Astrocyte of the cerebellum (primary cell): Measurements from ENCODE around the gene BHMT2.

ENCODE experiments used
- DNase-seq: peaks from one replicate; pipeline ENCODE4 v3.0.0-alpha.2; 2011; ENCODE audit warnings: low read depth
- H3K4me3 ChIP-seq: 2 replicates; pipeline ENCODE4 v1.5.1; 2011; ENCODE audit warnings: mild to moderate bottlenecking, low read depth, low read length, moderate library complexity
- in situ Hi-C: cut with HindIII; loops from 2 replicates; pipeline ENCODE4 v1.10.0; 2017; ENCODE audit warnings: low sequenced_read_pairs
- TF ChIP-seq, protein P1 (sequence below): IDR thresholded peaks from 2 replicates; pipeline ENCODE4 v1.5.1; 2012; ENCODE audit warnings: low read length, low read depth, moderate library complexity, mild to moderate bottlenecking; ENCODE audit errors: missing control alignments

Gene BHMT2

DNA sequence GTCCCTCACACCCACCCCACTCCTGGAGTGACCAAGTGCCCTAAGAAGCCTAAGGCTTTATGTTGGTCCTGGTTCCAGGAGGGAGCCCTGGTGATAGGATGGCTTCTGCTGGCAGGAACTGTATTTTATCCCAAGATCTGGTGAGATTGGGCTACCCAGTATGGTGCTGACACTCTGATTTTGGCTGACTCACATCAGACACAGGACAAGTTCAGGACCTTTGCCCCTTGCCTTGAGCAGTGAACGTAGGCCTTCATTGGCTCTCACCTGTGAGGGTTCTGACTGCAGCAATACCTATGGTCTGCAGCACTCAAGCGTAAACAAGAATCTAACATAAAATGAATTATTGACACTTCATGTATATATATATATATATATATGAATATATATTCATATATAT, 67.1 kb downstream of the BHMT2 start:
- in situ Hi-C loops, result no loop called here
- no peak for DNase-seq
- H3K4me3 ChIP-seq, result no peak overlapping the region
- TF ChIP-seq, protein P1, sequence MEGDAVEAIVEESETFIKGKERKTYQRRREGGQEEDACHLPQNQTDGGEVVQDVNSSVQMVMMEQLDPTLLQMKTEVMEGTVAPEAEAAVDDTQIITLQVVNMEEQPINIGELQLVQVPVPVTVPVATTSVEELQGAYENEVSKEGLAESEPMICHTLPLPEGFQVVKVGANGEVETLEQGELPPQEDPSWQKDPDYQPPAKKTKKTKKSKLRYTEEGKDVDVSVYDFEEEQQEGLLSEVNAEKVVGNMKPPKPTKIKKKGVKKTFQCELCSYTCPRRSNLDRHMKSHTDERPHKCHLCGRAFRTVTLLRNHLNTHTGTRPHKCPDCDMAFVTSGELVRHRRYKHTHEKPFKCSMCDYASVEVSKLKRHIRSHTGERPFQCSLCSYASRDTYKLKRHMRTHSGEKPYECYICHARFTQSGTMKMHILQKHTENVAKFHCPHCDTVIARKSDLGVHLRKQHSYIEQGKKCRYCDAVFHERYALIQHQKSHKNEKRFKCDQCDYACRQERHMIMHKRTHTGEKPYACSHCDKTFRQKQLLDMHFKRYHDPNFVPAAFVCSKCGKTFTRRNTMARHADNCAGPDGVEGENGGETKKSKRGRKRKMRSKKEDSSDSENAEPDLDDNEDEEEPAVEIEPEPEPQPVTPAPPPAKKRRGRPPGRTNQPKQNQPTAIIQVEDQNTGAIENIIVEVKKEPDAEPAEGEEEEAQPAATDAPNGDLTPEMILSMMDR, result no peak
